CD4-positive, CD25-positive, alpha-beta regulatory T cell (primary cell): Measurements from ENCODE around the gene NOTUM. TPM values are rescaled to one million over a fixed set of nuclear protein-coding genes. Genes with fewer than 3 reads are reported as not detected.

Experiments used
- ATAC-seq, 2 donors: fragments of 150-1000 bp; cut with Tn5 transposase; one replicate each; pipeline ENCODE4 v1.10.0; 2021; ENCODE audit warnings: low read depth in 2 of 2, moderate number of reproducible peaks in 2 of 2, moderate library complexity in 1 of 2
- DNase-seq, 3 donors: peaks; one replicate each; pipeline versions ENCODE4 v3.0.0 to v3.0.0-alpha.2; 2012 to 2022; ENCODE audit warnings: mixed read lengths in 1 of 3
- H3K27ac ChIP-seq: one replicate; pipeline ENCODE4 v1.7.0; 2013; ENCODE audit warnings: mild to moderate bottlenecking, low read length; ENCODE audit not compliant: insufficient read depth, poor library complexity, severe bottlenecking
- H3K27me3 ChIP-seq: one replicate; pipeline ENCODE4 v1.7.0; 2013; ENCODE audit warnings: low read length; ENCODE audit not compliant: control insufficient read depth, insufficient read depth
- H3K36me3 ChIP-seq: one replicate; pipeline ENCODE4 v1.7.0; 2013; ENCODE audit warnings: mild to moderate bottlenecking, low read length, moderate library complexity; ENCODE audit not compliant: control insufficient read depth, insufficient read depth
- H3K4me1 ChIP-seq: 2 replicates; pipeline ENCODE4 v1.7.0; 2013; ENCODE audit warnings: mild to moderate bottlenecking, low read length; ENCODE audit not compliant: insufficient read depth, control insufficient read depth, poor library complexity, severe bottlenecking
- H3K4me3 ChIP-seq: one replicate; pipeline ENCODE4 v1.7.0; 2013; ENCODE audit warnings: low read depth, mild to moderate bottlenecking, low read length, moderate library complexity
- H3K9me3 ChIP-seq, 2 experiments: 1 replicate in 1 of 2; 2 replicates in 1 of 2; pipeline ENCODE4 v1.7.0; 2013; ENCODE audit warnings: low read length in 2 of 2, mild to moderate bottlenecking in 1 of 2, moderate library complexity in 1 of 2; ENCODE audit not compliant: control insufficient read depth in 2 of 2
- H3K27ac Mint-ChIP-seq, 3 donors: one replicate each; pipeline ENCODE4 v1.8.0; 2020 to 2022; ENCODE audit warnings: mild to moderate bottlenecking in 3 of 3, mixed read lengths in 3 of 3, moderate library complexity in 2 of 3
- H3K27me3 Mint-ChIP-seq: one replicate; pipeline ENCODE4 v1.8.0; 2022; ENCODE audit warnings: mild to moderate bottlenecking, mixed read lengths
- H3K36me3 Mint-ChIP-seq: one replicate; pipeline ENCODE4 v1.8.0; 2020; ENCODE audit warnings: mixed read lengths
- H3K4me1 Mint-ChIP-seq, 4 donors: one replicate each; pipeline ENCODE4 v1.8.0; 2020 to 2022; ENCODE audit warnings: mixed read lengths in 4 of 4, mild to moderate bottlenecking in 1 of 4
- H3K4me3 Mint-ChIP-seq, 4 donors: one replicate each; pipeline ENCODE4 v1.8.0; 2020 to 2022; ENCODE audit warnings: mild to moderate bottlenecking in 4 of 4, mixed read lengths in 4 of 4, moderate library complexity in 3 of 4
- H3K9me3 Mint-ChIP-seq, 7 donors: one replicate each; pipeline ENCODE4 v1.8.0; 2020 to 2022; ENCODE audit warnings: mixed read lengths in 7 of 7, mild to moderate bottlenecking in 3 of 7, moderate library complexity in 2 of 7
- polyA plus RNA-seq, 4 donors: library from polyadenylated mRNA; unstranded; fragments of 300-500 nt; fragmentation: Illumina TruSeq; gene quantifications; one replicate each; pipeline ENCODE4 v1.2.3, GENCODE V29; 2021
- total RNA-seq: library from RNA; stranded (reverse); gene quantifications from one replicate; pipeline ENCODE4 v1.2.3, GENCODE V29; 2022

The NOTUM gene
- total and polyA plus RNA-seq, 5 donors from 2014 or later, result 0.09 to 0.17 TPM; not detected in 3

GRCh38 chr17:81909966-81910839 is 50.8 kb downstream of the NOTUM start:
- Mint-ChIP-seq H3K27ac (peak overlapping the region in 1 of 3 donors; percentile 78), H3K27me3 (no peaks in the 10 kb centered on the region), H3K9me3 (no peaks in the 10 kb centered on the region), H3K36me3 (peaks cover 9% of the 10 kb centered on the region), H3K4me3 (peak overlapping the region; percentile 75 to 88 (median 86)), H3K4me1 (peaks cover 0 to 15% (median 3%) of the 10 kb centered on the region in 4 donors)
- H3K4me1 ChIP-seq, result peaks cover 18% of the 10 kb centered on the region
- no peaks in the 10 kb centered on the region for H3K27me3 ChIP-seq
- peaks cover 28% of the 10 kb centered on the region for H3K36me3 ChIP-seq
- no peak overlapping the region for H3K27ac ChIP-seq
- H3K9me3 ChIP-seq, result no peaks in the 10 kb centered on the region
- no peak for ATAC-seq
- no peak for DNase-seq
- peak overlapping the region; percentile 65 for H3K4me3 ChIP-seq

DNA sequence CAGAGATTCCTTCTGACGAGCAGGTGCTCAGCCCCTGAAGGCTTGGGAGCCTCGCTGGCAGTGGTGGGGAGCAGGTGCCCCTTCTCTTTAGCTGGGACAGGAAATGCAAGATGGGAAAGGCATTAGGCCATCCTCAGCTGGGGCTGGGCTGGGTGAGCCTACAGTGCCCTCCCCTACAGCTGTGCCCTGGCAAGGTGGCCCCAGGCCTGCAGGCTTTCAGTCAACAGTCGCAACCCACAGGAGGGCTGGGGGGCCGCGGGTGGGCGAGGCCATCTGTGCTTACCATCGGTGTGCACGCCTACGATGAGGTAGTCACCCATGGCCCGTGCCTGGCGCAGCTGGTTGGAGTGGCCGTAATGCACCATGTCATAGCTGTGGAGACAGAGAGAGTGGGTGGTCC is 51.8 kb downstream of the NOTUM start:
- Mint-ChIP-seq H3K4me3 (peak overlapping the region in 3 of 4 donors; percentile 62 to 87 (median 75)), H3K27ac (no peak overlapping the region), H3K27me3 (no peaks in the 10 kb centered on the region), H3K9me3 (no peaks in the 10 kb centered on the region), H3K36me3 (peaks cover 9% of the 10 kb centered on the region), H3K4me1 (peaks cover 0 to 10% (median 3%) of the 10 kb centered on the region in 4 donors)
- no peak overlapping the region for H3K27ac ChIP-seq
- peaks cover 22% of the 10 kb centered on the region for H3K36me3 ChIP-seq
- H3K4me3 ChIP-seq, result no peak overlapping the region
- DNase-seq (no peak), ATAC-seq (no peak)
- H3K9me3 ChIP-seq, result no peaks in the 10 kb centered on the region
- H3K27me3 ChIP-seq, result no peaks in the 10 kb centered on the region
- peaks cover 18% of the 10 kb centered on the region for H3K4me1 ChIP-seq

DNA sequence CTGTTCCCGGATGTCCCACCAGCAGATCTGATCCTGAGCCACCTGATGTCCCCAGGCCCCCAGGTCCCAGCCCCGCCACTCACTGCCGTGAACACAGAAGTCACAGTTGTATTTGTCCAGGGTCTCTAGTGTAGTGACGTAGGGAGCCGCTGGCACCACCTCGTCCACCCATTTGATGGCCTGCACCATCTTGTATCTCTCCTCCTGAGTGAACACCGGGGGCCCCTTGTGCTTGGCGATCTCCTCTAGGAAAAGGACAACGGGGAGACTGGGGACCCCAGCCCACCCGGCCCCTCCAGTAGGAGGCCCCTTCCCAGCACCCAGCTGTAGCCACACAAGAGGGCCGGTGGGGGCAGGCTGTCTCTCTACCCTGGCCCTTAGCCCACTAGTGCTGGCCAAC is 52.2 kb downstream of the NOTUM start:
- peaks cover 9% of the 10 kb centered on the region for H3K36me3 Mint-ChIP-seq

DNA sequence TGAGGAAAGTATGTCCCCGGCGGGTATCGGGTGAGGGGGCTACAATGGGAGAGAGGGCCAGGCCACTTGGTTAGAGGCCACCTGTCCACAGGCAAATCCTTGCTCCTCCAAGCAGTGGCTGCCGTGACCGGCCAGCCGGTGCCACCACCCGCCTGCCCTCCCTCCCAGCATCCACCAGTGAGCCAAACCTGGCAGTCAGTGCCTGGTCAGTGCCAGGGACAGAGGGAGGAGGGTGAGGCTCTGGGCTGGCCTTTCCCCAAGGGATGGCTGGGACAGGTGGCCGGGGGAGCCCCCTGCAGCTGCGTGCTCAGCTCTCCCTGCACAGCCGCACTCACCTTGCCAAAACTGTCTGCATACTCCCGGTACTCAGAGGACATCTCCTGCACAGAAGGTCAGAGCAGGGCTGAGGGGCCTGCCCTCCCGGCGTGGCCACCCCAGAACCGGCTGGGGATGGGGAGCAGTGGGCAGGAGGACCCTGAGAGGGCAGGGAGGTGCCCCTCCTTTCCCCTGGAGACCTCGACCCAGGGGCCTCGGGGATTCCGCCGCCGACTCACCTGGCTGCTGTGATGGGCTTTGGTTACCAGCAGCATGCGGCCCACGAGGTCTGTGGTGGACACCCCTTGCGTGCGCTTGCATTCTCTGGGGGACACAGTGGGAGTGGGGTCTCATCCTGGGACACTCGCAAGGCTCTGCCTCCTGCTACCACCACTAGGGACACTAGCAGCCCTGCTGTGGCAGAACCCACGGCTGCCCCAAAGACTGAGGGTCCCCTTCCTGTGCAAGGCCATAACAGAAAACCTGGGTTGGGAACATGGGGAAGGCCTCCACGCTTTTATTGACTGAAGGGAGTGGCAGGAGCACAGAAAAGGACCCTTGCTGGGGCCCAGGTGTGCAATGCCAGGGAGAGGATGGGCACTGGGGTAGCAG is 53.5 kb downstream of the NOTUM start:
- no peaks in the 10 kb centered on the region for H3K27me3 ChIP-seq
- H3K4me3 Mint-ChIP-seq, result no peak overlapping the region
- H3K36me3 Mint-ChIP-seq, result no peaks in the 10 kb centered on the region
- no peaks in the 10 kb centered on the region for H3K27me3 Mint-ChIP-seq
- no peaks in the 10 kb centered on the region for H3K9me3 ChIP-seq
- ATAC-seq, result no peak
- no peak overlapping the region for H3K27ac ChIP-seq
- H3K9me3 Mint-ChIP-seq, result no peaks in the 10 kb centered on the region
- peaks cover 0 to 8% (median under 1%) of the 10 kb centered on the region in 4 donors for H3K4me1 Mint-ChIP-seq
- H3K27ac Mint-ChIP-seq, result no peak overlapping the region
- H3K4me3 ChIP-seq, result no peak overlapping the region
- H3K36me3 ChIP-seq, result peaks cover 5% of the 10 kb centered on the region
- H3K4me1 ChIP-seq, result peaks cover 21% of the 10 kb centered on the region
- no peak for DNase-seq

More for the DNA sequence above, 52.2 kb downstream of the NOTUM start:
- H3K27ac Mint-ChIP-seq, result no peak overlapping the region
- peaks cover 18% of the 10 kb centered on the region for H3K4me1 ChIP-seq
- no peak for ATAC-seq
- H3K9me3 Mint-ChIP-seq, result no peaks in the 10 kb centered on the region
- no peaks in the 10 kb centered on the region for H3K27me3 Mint-ChIP-seq
- H3K9me3 ChIP-seq, result no peaks in the 10 kb centered on the region
- peaks cover 17% of the 10 kb centered on the region for H3K36me3 ChIP-seq
- no peak overlapping the region for H3K4me3 ChIP-seq
- no peak overlapping the region for H3K27ac ChIP-seq
- H3K27me3 ChIP-seq, result no peaks in the 10 kb centered on the region
- H3K4me3 Mint-ChIP-seq, result peak overlapping the region in 2 of 4 donors; percentile 74 to 75
- peaks cover 0 to 10% (median 3%) of the 10 kb centered on the region in 4 donors for H3K4me1 Mint-ChIP-seq
- DNase-seq, result no peak

- Mint-ChIP-seq H3K4me1 (peaks cover 0 to 8% (median under 1%) of the 10 kb centered on the region in 4 donors), H3K4me3 (peak overlapping the region in 1 of 4 donors; percentile 22), H3K27me3 (no peaks in the 10 kb centered on the region), H3K9me3 (no peaks in the 10 kb centered on the region), H3K27ac (no peak overlapping the region), H3K36me3 (no peaks in the 10 kb centered on the region)
- DNase-seq (no peak), ATAC-seq (no peak)
- peaks cover 26% of the 10 kb centered on the region for H3K4me1 ChIP-seq
- no peak overlapping the region for H3K4me3 ChIP-seq
- H3K27ac ChIP-seq, result no peak overlapping the region
- no peaks in the 10 kb centered on the region for H3K9me3 ChIP-seq
- H3K27me3 ChIP-seq, result no peaks in the 10 kb centered on the region
- peaks cover 3% of the 10 kb centered on the region for H3K36me3 ChIP-seq
Measured at GRCh38 chr17:81906476-81907218, 54.3 kb downstream of the NOTUM start.

DNA sequence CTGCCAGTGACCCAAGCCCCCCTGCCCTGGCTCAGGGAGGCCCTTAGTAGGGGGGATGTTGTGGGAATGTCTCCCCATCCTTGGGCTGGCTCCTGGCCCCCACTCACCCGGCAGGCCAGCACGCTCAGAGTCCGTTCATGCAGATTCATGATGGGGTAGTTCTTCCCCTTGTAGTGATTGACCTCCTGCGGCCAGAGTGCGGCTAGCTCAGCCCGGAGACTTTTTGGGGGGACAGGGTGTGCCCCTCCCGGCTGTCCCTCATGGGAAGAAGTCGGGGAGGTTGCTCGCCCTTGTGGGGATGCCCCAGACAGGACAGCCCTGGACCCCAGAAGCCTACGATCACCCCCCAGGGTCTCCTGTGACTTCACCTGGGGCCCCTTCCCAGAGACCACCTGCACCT is 55.0 kb downstream of the NOTUM start:
- DNase-seq (no peak), ATAC-seq (no peak)
- Histone ChIP-seq H3K4me3 (no peak overlapping the region), H3K27ac (no peak overlapping the region), H3K36me3 (peaks cover 3% of the 10 kb centered on the region), H3K9me3 (no peaks in the 10 kb centered on the region), H3K27me3 (no peaks in the 10 kb centered on the region), H3K4me1 (peaks cover 26% of the 10 kb centered on the region)
- Mint-ChIP-seq H3K27ac (no peak overlapping the region), H3K36me3 (peaks cover 3% of the 10 kb centered on the region), H3K4me3 (no peak overlapping the region), H3K27me3 (peaks cover 5% of the 10 kb centered on the region), H3K9me3 (no peaks in the 10 kb centered on the region), H3K4me1 (peaks cover 0 to 14% (median under 1%) of the 10 kb centered on the region in 4 donors)

- no peak for ATAC-seq
- no peaks in the 10 kb centered on the region for H3K9me3 Mint-ChIP-seq
- H3K27ac Mint-ChIP-seq, result no peak overlapping the region
Measured at GRCh38 chr17:81905424-81905875, 55.5 kb downstream of the NOTUM start.

More at GRCh38 chr17:81905424-81905875, 55.5 kb downstream of the NOTUM start:
- no peak overlapping the region for H3K27ac ChIP-seq
- peaks cover 3% of the 10 kb centered on the region for H3K36me3 ChIP-seq
- no peak for DNase-seq
- no peaks in the 10 kb centered on the region for H3K27me3 ChIP-seq
- peaks cover 6% of the 10 kb centered on the region for H3K36me3 Mint-ChIP-seq
- no peak overlapping the region for H3K4me3 Mint-ChIP-seq
- peaks cover 9% of the 10 kb centered on the region for H3K27me3 Mint-ChIP-seq
- H3K4me1 ChIP-seq, result peaks cover 21% of the 10 kb centered on the region
- peaks cover 0 to 15% (median 3%) of the 10 kb centered on the region in 4 donors for H3K4me1 Mint-ChIP-seq
- no peak overlapping the region for H3K4me3 ChIP-seq
- no peaks in the 10 kb centered on the region for H3K9me3 ChIP-seq
